ENCODE results near the gene RPTOR.

The RPTOR gene

GRCh38 chr17:80517641-80518040 lies 27.0 kb upstream of the RPTOR start:
- H3K9me3 ChIP-seq (ENCODE audit: control insufficient read depth, insufficient read depth, low read length): no peaks in the 10 kb centered on the region
- H3K4me3 ChIP-seq (ENCODE audit: low read depth, low read length): no peak overlapping the region
- peaks cover 3% of the 10 kb centered on the region for H3K27me3 ChIP-seq (ENCODE audit: control insufficient read depth, insufficient read depth, low read length)
- no peaks in the 10 kb centered on the region for H3K36me3 ChIP-seq (ENCODE audit: control insufficient read depth, insufficient read depth, low read length)
- no peaks in the 10 kb centered on the region for H3K4me1 ChIP-seq (ENCODE audit: control insufficient read depth, insufficient read depth, low read length)
- no peak overlapping the region for H3K9ac ChIP-seq (ENCODE audit: low read depth, low read length)

GRCh38 chr17:80518392-80518791 lies 26.2 kb upstream of the RPTOR start:
- no peak overlapping the region for H3K9ac ChIP-seq (ENCODE audit: low read depth, low read length)
- H3K4me3 ChIP-seq (ENCODE audit: low read depth, low read length): no peak overlapping the region
- no peaks in the 10 kb centered on the region for H3K36me3 ChIP-seq (ENCODE audit: control insufficient read depth, insufficient read depth, low read length)
- no peaks in the 10 kb centered on the region for H3K9me3 ChIP-seq (ENCODE audit: control insufficient read depth, insufficient read depth, low read length)
- H3K4me1 ChIP-seq (ENCODE audit: control insufficient read depth, insufficient read depth, low read length): no peaks in the 10 kb centered on the region
- peaks cover 3% of the 10 kb centered on the region for H3K27me3 ChIP-seq (ENCODE audit: control insufficient read depth, insufficient read depth, low read length)

- H3K27me3 ChIP-seq (ENCODE audit: control insufficient read depth, insufficient read depth, low read length): peaks cover 3% of the 10 kb centered on the region
- H3K4me1 ChIP-seq (ENCODE audit: control insufficient read depth, insufficient read depth, low read length): no peaks in the 10 kb centered on the region
- no peak overlapping the region for H3K4me3 ChIP-seq (ENCODE audit: low read depth, low read length)
- H3K9me3 ChIP-seq (ENCODE audit: control insufficient read depth, insufficient read depth, low read length): no peaks in the 10 kb centered on the region
- H3K36me3 ChIP-seq (ENCODE audit: control insufficient read depth, insufficient read depth, low read length): no peaks in the 10 kb centered on the region
- H3K9ac ChIP-seq (ENCODE audit: low read depth, low read length): no peak overlapping the region
Observed at GRCh38 chr17:80519091-80519781, 25.4 kb upstream of the RPTOR start.

- Histone ChIP-seq H3K9me3 (ENCODE audit: control insufficient read depth, insufficient read depth, low read length) (no peaks in the 10 kb centered on the region), H3K27me3 (ENCODE audit: control insufficient read depth, insufficient read depth, low read length) (peaks cover 5% of the 10 kb centered on the region), H3K36me3 (ENCODE audit: control insufficient read depth, insufficient read depth, low read length) (no peaks in the 10 kb centered on the region), H3K4me3 (ENCODE audit: low read depth, low read length) (no peak overlapping the region), H3K9ac (ENCODE audit: low read depth, low read length) (no peak overlapping the region), H3K4me1 (ENCODE audit: control insufficient read depth, insufficient read depth, low read length) (no peaks in the 10 kb centered on the region)
Observed at GRCh38 chr17:80520810-80521455, 23.7 kb upstream of the RPTOR start.

- no peak overlapping the region for H3K9ac ChIP-seq (ENCODE audit: low read depth, low read length)
- H3K36me3 ChIP-seq (ENCODE audit: control insufficient read depth, insufficient read depth, low read length): no peaks in the 10 kb centered on the region
- peaks cover 2% of the 10 kb centered on the region for H3K4me1 ChIP-seq (ENCODE audit: control insufficient read depth, insufficient read depth, low read length)
- no peak overlapping the region for H3K4me3 ChIP-seq (ENCODE audit: low read depth, low read length)
- peaks cover 10% of the 10 kb centered on the region for H3K27me3 ChIP-seq (ENCODE audit: control insufficient read depth, insufficient read depth, low read length)
- H3K9me3 ChIP-seq (ENCODE audit: control insufficient read depth, insufficient read depth, low read length): no peaks in the 10 kb centered on the region
Observed at GRCh38 chr17:80523054-80523744, 21.4 kb upstream of the RPTOR start.

- Histone ChIP-seq H3K9me3 (ENCODE audit: control insufficient read depth, insufficient read depth, low read length) (no peaks in the 10 kb centered on the region), H3K27me3 (ENCODE audit: control insufficient read depth, insufficient read depth, low read length) (peaks cover 10% of the 10 kb centered on the region), H3K4me1 (ENCODE audit: control insufficient read depth, insufficient read depth, low read length) (peaks cover 2% of the 10 kb centered on the region), H3K36me3 (ENCODE audit: control insufficient read depth, insufficient read depth, low read length) (no peaks in the 10 kb centered on the region), H3K9ac (ENCODE audit: low read depth, low read length) (no peak overlapping the region), H3K4me3 (ENCODE audit: low read depth, low read length) (no peak overlapping the region)
Observed at GRCh38 chr17:80523956-80524712, 20.5 kb upstream of the RPTOR start.

GRCh38 chr17:80526116-80526910 lies 18.3 kb upstream of the RPTOR start:
- H3K36me3 ChIP-seq (ENCODE audit: control insufficient read depth, insufficient read depth, low read length): no peaks in the 10 kb centered on the region
- no peaks in the 10 kb centered on the region for H3K9me3 ChIP-seq (ENCODE audit: control insufficient read depth, insufficient read depth, low read length)
- H3K4me3 ChIP-seq (ENCODE audit: low read depth, low read length): peak overlapping the region; percentile 13
- H3K4me1 ChIP-seq (ENCODE audit: control insufficient read depth, insufficient read depth, low read length): peaks cover 2% of the 10 kb centered on the region
- H3K27me3 ChIP-seq (ENCODE audit: control insufficient read depth, insufficient read depth, low read length): peaks cover 7% of the 10 kb centered on the region
- no peak overlapping the region for H3K9ac ChIP-seq (ENCODE audit: low read depth, low read length)

GRCh38 chr17:80527016-80527645 lies 17.5 kb upstream of the RPTOR start:
- Histone ChIP-seq H3K9me3 (ENCODE audit: control insufficient read depth, insufficient read depth, low read length) (no peaks in the 10 kb centered on the region), H3K4me1 (ENCODE audit: control insufficient read depth, insufficient read depth, low read length) (peaks cover 2% of the 10 kb centered on the region), H3K4me3 (ENCODE audit: low read depth, low read length) (no peak overlapping the region), H3K9ac (ENCODE audit: low read depth, low read length) (no peak overlapping the region), H3K27me3 (ENCODE audit: control insufficient read depth, insufficient read depth, low read length) (peaks cover 7% of the 10 kb centered on the region), H3K36me3 (ENCODE audit: control insufficient read depth, insufficient read depth, low read length) (no peaks in the 10 kb centered on the region)

- H3K9me3 ChIP-seq (ENCODE audit: control insufficient read depth, insufficient read depth, low read length): no peaks in the 10 kb centered on the region
- no peak overlapping the region for H3K9ac ChIP-seq (ENCODE audit: low read depth, low read length)
- H3K4me3 ChIP-seq (ENCODE audit: low read depth, low read length): no peak overlapping the region
- peaks cover 7% of the 10 kb centered on the region for H3K27me3 ChIP-seq (ENCODE audit: control insufficient read depth, insufficient read depth, low read length)
- H3K36me3 ChIP-seq (ENCODE audit: control insufficient read depth, insufficient read depth, low read length): no peaks in the 10 kb centered on the region
- H3K4me1 ChIP-seq (ENCODE audit: control insufficient read depth, insufficient read depth, low read length): peaks cover 2% of the 10 kb centered on the region
Observed at GRCh38 chr17:80528536-80528935, 16.1 kb upstream of the RPTOR start.

GRCh38 chr17:80529104-80529903 lies 15.3 kb upstream of the RPTOR start:
- Histone ChIP-seq H3K9me3 (ENCODE audit: control insufficient read depth, insufficient read depth, low read length) (no peaks in the 10 kb centered on the region), H3K36me3 (ENCODE audit: control insufficient read depth, insufficient read depth, low read length) (no peaks in the 10 kb centered on the region), H3K27me3 (ENCODE audit: control insufficient read depth, insufficient read depth, low read length) (peaks cover 7% of the 10 kb centered on the region), H3K9ac (ENCODE audit: low read depth, low read length) (no peak overlapping the region), H3K4me3 (ENCODE audit: low read depth, low read length) (no peak overlapping the region), H3K4me1 (ENCODE audit: control insufficient read depth, insufficient read depth, low read length) (peaks cover 2% of the 10 kb centered on the region)

Data from iPS-15b (cell line).